Fibroblast of lung (primary cell): ENCODE measurements around the gene RIC8B. TPM values are rescaled to one million over a fixed set of nuclear protein-coding genes. Genes with fewer than 3 reads are reported as not detected.

Experiments used
- DNase-seq, 2 donors: peaks; one replicate each; pipeline versions ENCODE4 v3.0.0 to v3.0.0-alpha.2; 2010; ENCODE audit warnings: low read depth in 2 of 2
- H2AFZ ChIP-seq: 2 replicates; pipeline ENCODE4 v1.5.1; 2012; ENCODE audit warnings: low read length, control low read depth, inconsistent platforms
- H3K27ac ChIP-seq: 2 replicates; pipeline ENCODE4 v1.5.1; 2011; ENCODE audit warnings: low read length, control low read depth; ENCODE audit not compliant: insufficient read depth
- H3K27me3 ChIP-seq: 2 replicates; pipeline ENCODE4 v1.5.1; 2011; ENCODE audit warnings: mild to moderate bottlenecking, low read length; ENCODE audit not compliant: control insufficient read depth, insufficient read depth
- H3K36me3 ChIP-seq: 2 replicates; pipeline ENCODE4 v1.5.1; 2011; ENCODE audit warnings: low read length; ENCODE audit not compliant: control insufficient read depth, insufficient read depth
- H3K4me1 ChIP-seq: 2 replicates; pipeline ENCODE4 v1.5.1; 2011; ENCODE audit warnings: low read length; ENCODE audit not compliant: control insufficient read depth, insufficient read depth; ENCODE audit errors: extremely low read depth
- H3K4me2 ChIP-seq: 2 replicates; pipeline ENCODE4 v1.5.1; 2011; ENCODE audit warnings: low read length, control low read depth; ENCODE audit not compliant: insufficient read depth; ENCODE audit errors: extremely low read depth
- H3K4me3 ChIP-seq, 4 experiments: fragments of 200-600 bp in 1 of 4; sonication (generic) in 1 of 4; replicated peaks in 1 of 4; 2 replicates each; pipeline ENCODE4 v1.5.1; 2011 to 2016; ENCODE audit warnings: low read length in 4 of 4, low read depth in 3 of 4, mild to moderate bottlenecking in 3 of 4, control low read depth in 2 of 4, inconsistent platforms in 1 of 4, mixed read lengths in 1 of 4; ENCODE audit not compliant: insufficient read depth in 1 of 4; ENCODE audit errors: control extremely low read depth in 1 of 4
- H3K79me2 ChIP-seq: 2 replicates; pipeline ENCODE4 v1.5.1; 2012; ENCODE audit warnings: mild to moderate bottlenecking, low read length, inconsistent platforms; ENCODE audit not compliant: control insufficient read depth, insufficient read depth
- H3K9ac ChIP-seq: 2 replicates; pipeline ENCODE4 v1.5.1; 2011; ENCODE audit warnings: mild to moderate bottlenecking, low read length, control low read depth; ENCODE audit not compliant: insufficient read depth
- H3K9me3 ChIP-seq: 2 replicates; pipeline ENCODE4 v1.5.1; 2012; ENCODE audit warnings: low read depth, low read length; ENCODE audit not compliant: control insufficient read depth, insufficient read depth
- H4K20me1 ChIP-seq: 2 replicates; pipeline ENCODE4 v1.5.1; 2011; ENCODE audit warnings: low read length; ENCODE audit not compliant: control insufficient read depth, insufficient read depth; ENCODE audit errors: extremely low read depth
- CTCF ChIP-seq, 2 donors: IDR thresholded peaks in 1 of 2; conservative IDR thresholded peaks in 1 of 2; 1 replicate in 1 of 2; 2 replicates in 1 of 2; pipeline ENCODE4 v1.5.1; 2011 to 2012; ENCODE audit warnings: low read length in 2 of 2, control low read depth in 1 of 2, inconsistent platforms in 1 of 2, low read depth in 1 of 2, mild to moderate bottlenecking in 1 of 2
- EZH2 ChIP-seq: IDR thresholded peaks from 2 replicates; pipeline ENCODE4 v1.5.1; 2012; ENCODE audit warnings: low read length, control low read depth, mild to moderate bottlenecking; ENCODE audit errors: missing control alignments
- polyA plus RNA-seq, 2 donors: library from polyadenylated mRNA; depleted of rRNA in 1 of 2; stranded (reverse) in 1 of 2; unstranded in 1 of 2; fragments of >200 nt; gene quantifications; 2 replicates each; pipeline ENCODE4 v1.2.1, GENCODE V29; 2011 to 2012; ENCODE audit warnings: missing spikeins in 1 of 2
- total RNA-seq: library from RNA; depleted of rRNA; stranded (reverse); fragments of >200 nt; gene quantifications from 2 replicates; pipeline ENCODE4 v1.2.1, GENCODE V29; 2014

The RIC8B gene
- total and polyA plus RNA-seq, 2 donors (not counting 1 experiment from before 2014, with no cell fraction given) = 9.2 to 11.6 TPM

GRCh38 chr12:106757623-106758348 lies 16.7 kb upstream of the RIC8B start:
- no peak overlapping the region for H2AFZ ChIP-seq
- H4K20me1 ChIP-seq = no peaks in the 10 kb centered on the region
- no peaks in the 10 kb centered on the region for H3K4me1 ChIP-seq
- no peaks in the 10 kb centered on the region for H3K79me2 ChIP-seq
- H3K36me3 ChIP-seq = no peaks in the 10 kb centered on the region
- H3K27ac ChIP-seq = no peak overlapping the region
- no peaks in the 10 kb centered on the region for H3K27me3 ChIP-seq
- H3K4me2 ChIP-seq = no peak overlapping the region
- H3K4me3 ChIP-seq = no peak overlapping the region
- no peak overlapping the region for H3K9ac ChIP-seq
- TF ChIP-seq CTCF (conservative IDR thresholded peaks at IDR 0.05 in 1 of 2, IDR thresholded peaks at IDR 0.05 in 1 of 2; ENCODE audit: low read depth in 1 of 2, low read length in 2 of 2) (no peak), EZH2 (no peak)
- H3K9me3 ChIP-seq = no peaks in the 10 kb centered on the region
- no peak for DNase-seq

GRCh38 chr12:106758349-106759110 lies 16.0 kb upstream of the RIC8B start:
- H3K27ac ChIP-seq = no peak overlapping the region
- no peak overlapping the region for H3K9ac ChIP-seq
- TF ChIP-seq CTCF (conservative IDR thresholded peaks at IDR 0.05 in 1 of 2, IDR thresholded peaks at IDR 0.05 in 1 of 2; ENCODE audit: low read depth in 1 of 2, low read length in 2 of 2) = no peak
- TF ChIP-seq EZH2 = no peak
- no peaks in the 10 kb centered on the region for H3K27me3 ChIP-seq
- H3K4me3 ChIP-seq = no peak overlapping the region
- no peak overlapping the region for H3K4me2 ChIP-seq
- no peaks in the 10 kb centered on the region for H3K79me2 ChIP-seq
- H3K4me1 ChIP-seq = no peaks in the 10 kb centered on the region
- no peaks in the 10 kb centered on the region for H3K36me3 ChIP-seq
- H4K20me1 ChIP-seq = no peaks in the 10 kb centered on the region
- H2AFZ ChIP-seq = no peak overlapping the region
- H3K9me3 ChIP-seq = no peaks in the 10 kb centered on the region
- DNase-seq = no peak

GRCh38 chr12:106759526-106760183 lies 14.8 kb upstream of the RIC8B start:
- Histone ChIP-seq H3K4me3 (no peak overlapping the region), H4K20me1 (no peaks in the 10 kb centered on the region), H3K4me1 (no peaks in the 10 kb centered on the region), H3K9me3 (no peaks in the 10 kb centered on the region), H3K4me2 (no peak overlapping the region), H3K36me3 (no peaks in the 10 kb centered on the region), H3K27me3 (no peaks in the 10 kb centered on the region), H3K9ac (no peak overlapping the region), H2AFZ (no peak overlapping the region), H3K27ac (no peak overlapping the region), H3K79me2 (no peaks in the 10 kb centered on the region)
- TF ChIP-seq CTCF (conservative IDR thresholded peaks at IDR 0.05 in 1 of 2, IDR thresholded peaks at IDR 0.05 in 1 of 2; ENCODE audit: low read depth in 1 of 2, low read length in 2 of 2) (no peak), EZH2 (no peak)
- DNase-seq = no peak
